ENCODE results near the gene SYNJ2.
"Not testable (repeated sequence)": the region's sequence is repeated elsewhere in the genome, so short reads cannot be mapped to it uniquely, and the experiment has no call there.

The SYNJ2 gene

GRCh38 chr6:157955675-157956074 is 26.0 kb upstream of the SYNJ2 start:
- DNase-seq = no peak

GRCh38 chr6:157956171-157956730 is 25.4 kb upstream of the SYNJ2 start:
- DNase-seq = no peak

DNA sequence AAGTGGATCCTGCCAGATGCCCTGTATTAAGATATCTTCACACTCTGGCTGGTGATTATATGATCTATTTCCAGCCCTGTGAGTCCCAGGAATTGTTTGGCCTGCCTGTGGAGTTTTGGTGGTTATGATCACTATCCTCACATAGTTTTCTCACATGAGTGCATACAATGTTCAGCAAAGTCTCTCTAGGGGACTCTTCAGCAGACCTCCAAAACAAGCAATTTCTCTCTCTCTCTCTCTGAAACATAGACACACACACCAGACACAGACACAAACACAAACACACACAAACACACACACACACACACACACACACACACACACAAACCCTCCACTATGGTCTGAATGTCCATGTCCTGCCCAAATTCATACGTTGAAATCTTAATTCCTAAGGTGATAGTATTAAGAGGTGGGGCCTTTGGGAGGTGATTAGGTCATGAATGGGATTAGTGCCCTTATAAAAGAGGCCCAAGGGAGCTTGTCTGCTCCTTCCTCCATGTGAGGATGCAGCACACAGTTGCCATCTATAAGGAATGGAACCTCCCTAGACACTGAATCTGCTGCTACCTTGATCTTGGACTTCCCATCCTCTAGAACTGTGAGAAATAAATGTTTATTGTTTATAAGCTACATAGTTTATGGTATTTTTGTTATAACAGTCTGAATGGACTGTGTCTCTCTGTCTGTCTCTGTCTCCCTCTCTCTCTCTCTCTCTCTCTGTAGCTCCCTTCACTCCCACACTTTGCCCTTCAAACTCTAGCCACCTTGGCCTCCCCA is 22.0 kb upstream of the SYNJ2 start:
- no peak for DNase-seq

GRCh38 chr6:157961153-157961831 is 20.4 kb upstream of the SYNJ2 start:
- DNase-seq = no peak

- no peak for DNase-seq
These were observed 19.7 kb upstream of the SYNJ2 start for GRCh38 chr6:157961832-157962575.

GRCh38 chr6:157962601-157963302 is 18.9 kb upstream of the SYNJ2 start:
- DNase-seq = no peak

DNA sequence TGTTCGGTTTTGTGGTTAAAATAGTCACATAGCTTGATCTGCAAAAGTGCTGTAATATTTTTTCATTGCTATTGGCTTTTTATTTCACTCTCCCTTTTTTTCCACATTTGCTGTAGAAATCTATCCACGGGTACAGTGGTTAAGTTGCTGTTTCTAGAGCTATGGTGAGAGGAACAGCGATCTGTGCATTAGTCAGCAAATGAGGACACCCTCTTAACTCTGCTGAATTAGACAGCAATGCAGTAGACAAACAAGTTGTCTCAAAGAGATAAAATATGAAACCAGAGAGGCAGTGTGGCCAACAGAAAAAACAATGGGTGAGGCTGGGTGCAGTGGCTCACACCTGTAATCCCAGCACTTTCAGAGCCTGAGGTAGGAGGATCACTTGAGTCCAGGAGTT is 17.6 kb upstream of the SYNJ2 start:
- DNase-seq = no peak

DNA sequence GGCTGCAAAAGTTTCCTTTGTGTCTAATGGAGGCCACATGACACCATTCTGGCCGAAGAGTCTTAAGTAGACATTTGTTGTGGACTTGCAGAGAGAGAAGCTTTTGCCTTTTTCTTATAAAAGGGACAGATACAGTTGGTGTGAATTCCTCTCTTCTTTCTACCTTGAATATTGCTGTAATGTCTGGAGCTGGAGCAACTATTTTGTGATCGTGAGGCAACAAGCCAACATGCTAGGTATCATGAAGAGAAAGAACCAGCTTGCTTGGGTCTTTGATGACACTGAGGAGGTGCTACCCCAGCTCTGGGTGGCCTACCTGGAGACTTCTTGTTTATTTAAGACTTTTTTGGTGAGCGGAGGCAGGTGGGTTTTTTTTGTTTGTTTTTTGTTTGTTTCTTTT is 16.3 kb upstream of the SYNJ2 start:
- no peak for DNase-seq

DNA sequence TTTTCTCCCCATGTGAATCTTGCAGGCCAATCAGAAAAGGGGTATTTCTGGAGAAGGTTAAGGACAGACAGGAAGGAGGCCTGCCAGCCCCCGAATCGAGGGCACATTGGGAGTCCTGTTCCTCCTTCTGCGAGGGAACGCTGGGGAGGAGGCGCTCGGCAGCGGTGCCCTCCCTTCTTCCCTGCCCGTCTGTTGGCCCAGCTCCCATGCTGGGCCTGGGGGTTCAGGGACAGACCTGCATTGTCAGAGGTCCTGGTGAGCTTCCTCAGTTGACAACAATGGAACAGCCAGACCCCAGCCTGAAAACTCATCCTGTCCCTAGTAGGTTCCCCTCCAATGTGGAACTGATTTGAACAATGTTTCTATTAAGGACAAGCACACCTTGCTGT is 15.1 kb upstream of the SYNJ2 start:
- DNase-seq = no peak

- peak; percentile 11 to 53 for DNase-seq
These were observed 14.6 kb upstream of the SYNJ2 start for GRCh38 chr6:157967020-157967419.

DNA sequence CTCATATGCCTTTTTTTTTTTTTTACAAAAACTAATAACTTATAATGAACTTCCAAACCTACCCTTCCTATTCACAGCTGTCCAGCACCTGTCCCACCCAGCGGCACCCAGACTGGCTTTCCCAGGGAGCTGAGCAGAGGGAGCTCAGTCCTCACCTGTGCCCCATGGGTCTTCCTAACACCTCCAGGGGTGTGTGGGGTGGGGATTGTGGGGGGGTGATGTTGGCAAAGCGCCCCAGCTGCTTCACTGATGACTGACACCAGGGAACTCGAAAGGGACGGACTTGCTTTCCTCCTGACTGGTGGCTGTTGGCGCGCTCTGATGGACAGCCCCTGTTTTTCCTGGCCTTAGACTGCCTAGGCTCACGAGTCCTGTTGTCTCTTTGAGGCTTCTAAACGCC is 14.2 kb upstream of the SYNJ2 start:
- no peak for DNase-seq

GRCh38 chr6:157972177-157972576 is 9.5 kb upstream of the SYNJ2 start:
- not testable (repeated sequence) for DNase-seq

- no peak for DNase-seq
These were observed 7.2 kb upstream of the SYNJ2 start for GRCh38 chr6:157974341-157974894.

DNA sequence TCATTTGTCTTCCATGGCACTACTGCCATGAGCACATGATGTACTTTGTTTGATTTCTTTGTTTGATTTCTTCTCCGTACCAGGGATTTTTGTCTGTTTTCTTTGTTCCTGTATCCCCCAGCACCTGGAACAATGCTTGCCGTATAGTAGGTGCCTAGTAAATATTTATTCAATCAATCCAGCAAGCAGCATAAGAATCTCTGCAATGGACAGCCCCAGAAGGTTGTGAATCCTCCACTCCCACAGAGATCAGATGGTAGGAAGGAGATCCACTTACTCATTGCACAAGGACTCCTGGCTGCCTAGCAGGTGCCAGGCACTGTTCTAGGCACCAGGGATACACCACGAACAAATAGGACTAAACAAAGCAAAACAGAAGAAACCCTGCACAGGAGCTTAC is 6.7 kb upstream of the SYNJ2 start:
- no peak for DNase-seq

DNA sequence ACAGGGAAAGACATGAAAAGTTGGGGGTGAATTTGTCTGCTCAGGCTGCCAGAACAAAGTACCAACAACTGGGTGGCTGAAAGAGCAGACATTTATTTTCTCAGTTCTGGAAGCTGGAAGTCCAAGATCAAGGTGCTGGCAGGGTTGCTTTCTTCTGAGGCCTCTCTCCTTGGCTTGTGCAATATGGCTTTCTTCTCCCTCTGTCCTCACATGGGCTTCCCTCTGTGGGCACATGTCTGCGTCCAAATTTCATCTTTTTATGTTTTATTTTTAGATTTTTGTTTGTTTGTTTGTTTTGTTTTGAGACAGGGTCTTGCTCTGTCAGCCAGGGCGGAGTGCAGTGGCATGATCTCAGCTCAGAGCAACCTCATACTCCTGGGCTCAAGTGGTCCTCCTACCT is 6.2 kb upstream of the SYNJ2 start:
- no peak for DNase-seq

DNA sequence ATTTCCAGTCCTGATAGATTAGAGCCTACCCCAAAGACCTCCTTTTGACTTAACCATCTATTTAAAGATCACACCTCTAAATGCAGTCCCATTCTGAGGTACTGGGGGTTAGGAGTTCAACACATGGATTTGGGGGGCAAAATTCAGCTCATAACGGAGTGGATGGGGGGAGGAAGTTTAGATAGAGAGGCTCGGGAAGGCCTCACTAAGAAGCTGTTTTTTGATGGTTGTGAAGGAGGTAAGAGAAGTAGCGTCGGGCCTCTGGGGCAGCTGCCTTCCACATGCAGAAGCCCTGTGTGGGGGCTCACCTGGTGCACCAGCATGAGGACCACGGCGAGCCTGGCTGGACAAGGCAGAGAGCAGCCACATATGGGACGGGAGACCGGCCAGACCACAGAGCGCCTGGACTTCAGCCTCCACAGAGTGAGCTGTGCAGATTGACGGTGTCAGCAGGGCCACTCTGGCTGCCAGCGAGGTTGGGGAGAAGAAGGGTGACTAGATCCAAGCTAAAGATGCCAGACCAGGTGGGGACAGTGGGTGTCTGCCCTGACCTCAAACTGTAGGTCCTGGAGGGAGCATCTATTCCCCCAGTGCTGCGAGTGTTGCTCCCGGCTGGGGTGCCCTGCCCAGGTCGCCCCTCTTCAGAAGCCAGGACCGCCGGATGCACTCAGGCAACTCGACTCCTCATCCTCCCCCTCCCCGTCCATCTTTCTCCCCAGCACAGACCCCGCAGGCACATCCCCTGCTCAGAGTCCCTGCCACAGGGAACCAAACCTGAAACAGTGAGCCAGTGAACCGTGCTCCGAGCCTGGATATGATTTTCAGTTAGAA is 5.1 kb upstream of the SYNJ2 start:
- no peak for DNase-seq

GRCh38 chr6:157977176-157977804 is 4.4 kb upstream of the SYNJ2 start:
- DNase-seq = no peak

- DNase-seq = no peak
These were observed 3.5 kb upstream of the SYNJ2 start for GRCh38 chr6:157978021-157978783.

GRCh38 chr6:157980288-157981131 is 1.2 kb upstream of the SYNJ2 start:
- no peak for DNase-seq

- DNase-seq = no peak
These were observed 600 bp upstream of the SYNJ2 start for GRCh38 chr6:157981132-157981394.

Measured in NCI-H2081 (cell line).